ENCODE data around the gene CFAP77.

Gene CFAP77

DNA sequence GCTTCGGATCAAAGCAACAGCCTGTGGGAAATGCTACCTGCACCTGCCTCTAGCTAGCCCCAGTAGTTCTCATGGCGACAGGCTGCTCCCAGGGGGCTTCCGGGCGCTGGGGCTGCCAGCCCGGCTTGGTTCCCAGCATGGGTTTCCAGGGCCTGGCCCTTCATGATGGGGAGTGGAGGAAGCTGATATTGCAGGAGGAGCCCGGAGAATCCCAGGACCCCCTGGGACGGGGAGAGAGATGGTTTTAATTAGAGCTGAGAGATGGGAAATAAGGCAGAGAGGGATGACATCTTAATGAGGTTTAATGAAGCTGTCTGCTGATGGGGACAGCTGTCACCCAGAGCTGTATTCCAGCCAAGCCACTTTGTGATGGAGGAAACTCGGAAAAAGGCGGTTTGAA is 78.6 kb downstream of the CFAP77 start:
- no peak for DNase-seq (ENCODE audit: low read depth in 2 of 2)

DNA sequence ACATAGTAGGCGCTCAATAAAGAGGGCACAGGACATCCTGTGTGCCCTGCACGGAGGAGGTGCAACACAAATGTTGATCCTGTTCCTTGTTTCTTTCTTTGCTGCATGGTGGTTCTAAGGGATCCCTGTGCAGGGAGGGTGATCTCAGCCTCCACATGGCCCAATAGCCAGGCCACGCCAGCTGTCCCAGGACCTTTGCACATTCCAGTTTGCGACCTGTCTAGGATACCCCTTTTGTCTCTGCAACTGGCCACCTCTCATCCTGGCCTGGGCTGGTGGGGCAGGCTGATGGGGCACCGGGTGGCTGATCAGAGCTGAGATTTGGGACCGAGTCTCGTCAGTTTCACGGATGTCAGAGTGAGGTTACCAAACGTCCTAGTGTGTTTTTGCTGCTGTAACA is 79.5 kb downstream of the CFAP77 start:
- DNase-seq (ENCODE audit: low read depth in 2 of 2), result no peak

DNA sequence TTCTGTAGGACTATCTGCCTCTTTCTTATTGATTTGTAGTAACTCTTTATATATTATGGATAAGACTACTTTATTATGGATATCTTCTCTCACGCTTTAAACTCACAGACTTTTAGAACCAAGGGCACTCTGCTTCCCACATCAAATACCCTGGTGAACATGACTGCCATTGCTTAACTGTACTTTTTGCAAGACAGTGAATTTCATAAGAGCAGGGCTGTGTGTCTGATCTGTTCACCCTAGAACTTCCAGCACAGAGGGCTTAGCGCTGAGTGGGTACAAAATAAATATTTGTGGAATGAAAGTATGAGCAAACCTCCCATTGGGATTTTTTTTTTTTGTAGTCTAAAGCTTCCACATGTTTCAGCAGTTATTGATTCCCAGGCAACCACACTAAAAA is 84.8 kb downstream of the CFAP77 start:
- DNase-seq (ENCODE audit: low read depth in 2 of 2), result no peak

GRCh38 chr9:132497731-132498130 is 87.7 kb downstream of the CFAP77 start:
- no peak for DNase-seq (ENCODE audit: low read depth in 2 of 2)

GRCh38 chr9:132498531-132499210 is 88.7 kb downstream of the CFAP77 start:
- DNase-seq (ENCODE audit: low read depth in 2 of 2), result no peak

GRCh38 chr9:132499251-132499650 is 89.2 kb downstream of the CFAP77 start:
- DNase-seq (ENCODE audit: low read depth in 2 of 2), result no peak

DNA sequence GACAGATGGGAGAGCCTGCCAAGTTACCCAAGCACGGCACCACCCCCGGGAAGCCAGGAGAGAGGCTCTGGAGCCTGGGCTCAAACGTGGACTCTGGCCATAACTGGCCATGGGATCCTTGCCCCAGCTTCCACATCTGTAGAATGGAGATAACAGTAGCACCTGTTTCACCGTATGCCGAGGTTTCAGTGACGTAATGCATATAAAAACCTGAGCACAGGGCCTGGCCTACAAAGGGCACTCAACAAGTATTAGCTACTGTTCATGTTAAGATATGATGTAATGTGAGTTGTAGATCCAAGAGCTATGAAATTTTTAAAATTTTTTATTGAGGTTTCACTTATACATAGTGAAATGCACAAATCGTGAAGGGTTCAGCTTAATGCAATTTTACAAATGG is 90.2 kb downstream of the CFAP77 start:
- no peak for DNase-seq (ENCODE audit: low read depth in 2 of 2)

GRCh38 chr9:132502480-132502879 is 92.5 kb downstream of the CFAP77 start:
- DNase-seq (ENCODE audit: low read depth in 2 of 2), result no peak

DNA sequence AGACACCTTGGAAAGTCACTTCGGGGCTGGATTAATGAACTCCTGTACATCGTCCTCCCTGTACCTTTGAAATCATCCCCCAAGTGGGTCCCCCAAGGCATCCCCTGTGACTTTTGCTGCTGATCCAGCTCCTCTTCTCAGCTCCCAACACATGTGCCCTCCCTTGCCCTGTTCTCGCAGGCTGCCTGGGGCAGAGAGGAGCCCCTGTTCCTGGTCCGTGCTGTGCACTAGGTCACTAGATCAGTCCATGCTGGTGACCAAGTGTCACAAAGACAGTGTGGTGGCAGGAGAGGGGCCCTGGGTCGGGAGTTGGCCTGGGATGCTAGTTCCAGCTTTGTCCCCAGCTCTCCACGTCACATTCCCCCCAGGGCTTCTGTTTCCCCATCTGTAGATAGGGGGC is 93.1 kb downstream of the CFAP77 start:
- no peak for DNase-seq (ENCODE audit: low read depth in 2 of 2)

DNA sequence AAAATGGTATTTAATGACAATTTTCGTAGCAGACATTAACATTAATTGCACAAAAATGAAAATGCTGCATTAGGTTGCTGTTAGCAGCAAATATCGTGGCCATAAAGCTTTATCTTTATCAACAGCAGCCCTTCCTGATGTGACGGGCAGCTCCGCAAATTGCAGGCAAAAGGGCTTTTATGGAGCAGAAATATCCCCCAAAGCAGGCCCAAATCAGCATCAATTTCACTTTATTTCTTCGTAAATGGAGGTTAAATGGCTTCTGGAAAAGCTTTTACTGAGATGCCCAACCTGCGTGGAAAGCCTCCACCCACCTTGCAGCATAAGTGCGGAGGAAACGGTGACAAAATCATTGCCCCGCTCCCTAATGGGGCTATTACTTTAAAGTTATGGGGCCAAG is 94.5 kb downstream of the CFAP77 start:
- no peak for DNase-seq (ENCODE audit: low read depth in 2 of 2)

GRCh38 chr9:132505991-132506655 is 96.1 kb downstream of the CFAP77 start:
- no peak for DNase-seq (ENCODE audit: low read depth in 2 of 2)

DNA sequence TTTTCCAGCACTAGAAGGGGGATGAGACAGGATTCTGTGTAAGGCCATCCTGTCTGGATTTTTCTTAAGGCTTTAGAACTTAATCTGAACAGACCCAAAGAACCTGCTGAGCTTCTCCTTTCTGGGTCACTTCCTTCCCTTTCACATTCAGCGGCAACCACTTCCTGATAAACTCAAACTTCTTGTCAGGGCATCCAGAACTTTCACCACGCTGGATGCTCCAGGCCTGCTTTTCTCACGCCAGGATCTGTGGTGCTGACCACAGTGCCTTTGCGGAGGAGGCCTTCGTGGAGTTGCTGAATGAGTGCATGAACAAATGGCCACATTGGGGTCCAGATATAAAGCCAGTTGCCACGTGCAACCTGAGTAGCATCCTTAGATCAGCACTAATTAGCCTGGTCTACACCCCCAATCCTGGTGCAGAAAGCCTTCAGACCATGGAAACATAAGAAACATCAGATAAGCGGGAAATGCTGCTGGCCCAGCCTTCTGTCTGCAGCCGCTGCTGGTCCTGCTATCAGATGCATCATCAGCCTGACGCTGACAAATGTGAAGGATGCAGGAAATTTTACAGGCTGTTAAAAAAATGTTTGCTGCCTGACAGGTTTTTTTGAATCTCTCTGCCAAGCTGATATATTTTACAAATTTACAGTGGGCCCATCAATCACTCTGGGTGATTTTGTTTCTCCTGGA is 97.1 kb downstream of the CFAP77 start:
- DNase-seq (ENCODE audit: low read depth in 2 of 2), result no peak

DNA sequence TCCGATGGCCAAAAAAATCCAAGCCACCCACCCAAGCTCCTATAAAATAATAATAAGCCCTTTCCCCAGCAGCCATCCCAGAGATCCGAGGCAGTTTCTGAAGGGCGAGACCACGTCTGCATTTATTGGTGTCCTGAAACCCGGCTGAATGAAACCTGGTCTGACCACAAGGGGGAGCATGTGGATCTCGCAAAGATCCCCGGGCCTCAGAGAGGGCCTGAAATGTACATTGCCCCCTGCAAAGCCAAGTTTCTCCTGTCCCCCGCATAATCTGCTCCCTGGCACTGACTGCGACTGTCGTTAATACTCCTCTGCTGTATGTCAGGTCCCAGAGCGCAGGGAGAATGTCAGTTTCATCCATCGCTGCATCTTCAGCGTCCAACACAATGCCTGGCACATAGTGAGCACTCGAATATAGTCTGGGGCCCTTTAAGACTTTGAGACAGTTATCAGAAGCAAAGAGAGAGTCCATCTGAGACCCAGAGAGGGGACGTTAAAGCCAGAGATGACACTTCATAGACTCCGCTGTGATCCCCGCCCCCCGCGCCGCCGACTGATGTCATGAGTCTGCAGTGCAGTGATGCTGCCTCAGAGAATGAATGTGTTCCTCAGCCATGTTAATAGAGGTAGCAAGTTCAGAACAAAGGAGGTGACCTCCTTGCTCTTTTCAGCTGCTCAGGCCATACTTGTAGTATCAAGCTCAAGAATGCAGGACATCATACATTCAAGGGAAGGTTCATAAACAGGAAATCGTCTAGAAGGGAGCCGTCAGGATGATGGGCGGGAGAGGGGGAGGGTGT is 97.9 kb downstream of the CFAP77 start:
- peak; percentile 33 to 50 for DNase-seq (ENCODE audit: low read depth in 2 of 2)

DNA sequence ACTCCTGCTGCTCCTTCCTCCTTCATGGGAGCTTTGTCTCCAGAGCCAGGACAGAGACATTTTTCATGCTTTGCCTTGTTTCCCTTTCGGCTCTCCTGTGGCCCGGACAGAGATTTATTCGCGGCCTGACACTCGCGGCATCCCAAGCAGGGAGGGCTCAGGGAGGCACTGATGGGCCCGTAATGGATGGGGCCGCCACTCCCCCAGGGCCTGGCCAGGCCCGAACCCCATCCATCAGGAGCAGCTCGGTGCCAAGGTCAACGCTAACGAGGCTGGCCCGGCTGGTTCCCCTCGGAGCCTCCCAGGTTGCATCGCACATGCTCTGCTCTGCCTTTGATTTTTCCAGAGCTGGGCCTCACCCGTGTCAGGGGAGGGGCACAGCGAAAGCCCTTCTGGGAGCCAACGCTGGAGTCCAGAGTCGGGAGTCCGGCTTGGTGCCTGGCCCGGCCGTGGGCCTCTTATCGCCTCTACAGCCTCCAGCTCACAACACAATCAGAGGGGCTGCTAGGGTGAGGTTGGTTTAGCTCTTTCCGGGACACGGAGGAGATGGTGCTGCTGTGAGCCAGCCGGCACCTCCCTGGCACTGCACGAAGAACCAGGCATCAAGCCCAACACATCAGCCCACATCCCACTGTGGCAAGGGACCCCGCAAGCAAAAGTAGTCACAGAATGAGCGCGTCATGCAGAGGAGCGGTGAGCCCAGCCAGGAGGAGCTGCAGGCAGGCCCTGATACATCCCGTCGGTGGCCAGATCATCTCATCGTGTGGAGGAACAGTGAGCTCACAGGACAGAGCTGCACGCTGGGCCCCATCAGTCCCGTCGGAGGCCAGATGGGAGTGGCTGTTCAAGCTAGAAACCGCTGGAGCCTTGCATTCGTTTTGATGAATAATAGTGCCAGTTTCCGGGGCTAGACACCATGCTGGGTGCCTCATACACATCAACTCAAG is 100.2 kb downstream of the CFAP77 start:
- DNase-seq (ENCODE audit: low read depth in 2 of 2), result no peak

DNA sequence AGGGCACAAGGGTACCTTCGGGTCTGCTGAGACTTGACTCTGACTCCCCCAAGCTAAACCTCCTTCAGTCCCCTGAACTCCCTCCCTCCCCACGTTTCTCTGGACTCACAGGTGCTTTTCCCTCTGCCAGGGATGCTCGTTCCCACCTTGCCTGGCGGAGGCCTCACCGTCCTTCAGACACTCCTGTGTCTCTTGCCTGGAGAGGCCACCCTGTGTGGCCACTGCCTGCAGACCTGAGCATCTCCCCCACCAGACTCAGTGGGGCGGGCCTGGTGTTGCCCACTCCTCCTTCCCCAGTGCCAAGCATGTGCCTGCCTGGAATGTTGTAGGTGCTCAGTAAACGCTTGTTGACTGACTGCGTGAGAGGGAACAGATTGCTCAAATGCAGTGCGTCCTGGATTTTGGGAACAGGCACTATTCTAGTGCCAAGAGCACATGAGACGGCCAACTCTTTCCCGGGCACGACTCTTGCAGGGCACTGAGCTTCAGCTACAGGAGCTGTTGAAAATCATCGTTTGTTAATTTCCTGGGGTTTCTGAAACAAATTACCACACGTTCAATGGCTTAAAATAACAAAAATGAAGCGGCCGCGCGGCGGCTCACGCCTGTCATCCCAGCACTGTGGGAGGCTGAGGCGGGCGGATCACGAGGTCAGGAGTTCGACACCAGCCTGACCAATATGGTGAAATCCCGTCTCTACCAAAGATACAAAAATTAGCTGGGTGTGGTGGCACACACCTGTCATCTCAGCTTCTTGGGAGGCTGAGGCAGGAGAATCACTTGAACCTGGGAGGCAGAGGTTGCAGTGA is 101.4 kb downstream of the CFAP77 start:
- DNase-seq (ENCODE audit: low read depth in 2 of 2), result no peak

GRCh38 chr9:132513416-132513815 is 103.4 kb downstream of the CFAP77 start:
- no peak for DNase-seq (ENCODE audit: low read depth in 2 of 2)

DNA sequence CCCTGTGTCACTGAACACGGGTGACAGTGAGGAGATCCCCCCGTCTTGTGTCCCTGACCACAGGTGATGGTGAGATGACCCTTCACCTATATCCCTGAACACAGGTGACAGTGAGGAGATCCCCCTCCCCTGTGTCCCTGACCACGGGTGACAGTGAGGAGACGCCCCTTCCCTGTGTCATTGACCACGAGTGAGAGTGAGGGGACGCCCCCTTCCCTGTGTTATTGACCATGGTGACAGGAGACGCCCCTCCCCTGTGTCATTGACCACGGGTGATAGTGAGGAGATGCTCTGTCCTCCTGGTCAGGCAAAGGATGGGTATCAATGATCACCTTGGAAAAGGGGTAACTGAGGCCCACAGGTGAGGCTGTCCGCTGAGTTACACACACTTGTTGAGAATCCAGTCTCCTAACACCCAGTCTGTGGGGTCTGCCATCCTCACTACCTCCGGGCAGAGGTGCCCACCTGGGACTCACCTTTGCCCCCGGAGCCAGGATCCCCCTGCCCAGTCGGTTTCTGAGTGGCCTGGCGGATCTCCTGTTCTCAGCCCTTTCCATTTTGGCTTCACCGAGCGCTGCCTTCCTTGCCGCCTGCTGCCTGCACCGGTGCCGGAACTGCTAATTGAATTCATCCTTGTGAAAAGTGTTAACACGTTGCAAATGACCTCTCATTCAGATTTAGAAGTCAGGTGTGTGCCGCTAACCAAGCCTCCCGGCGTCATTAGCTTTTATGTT is 104.2 kb downstream of the CFAP77 start:
- no peak for DNase-seq (ENCODE audit: low read depth in 2 of 2)

DNA sequence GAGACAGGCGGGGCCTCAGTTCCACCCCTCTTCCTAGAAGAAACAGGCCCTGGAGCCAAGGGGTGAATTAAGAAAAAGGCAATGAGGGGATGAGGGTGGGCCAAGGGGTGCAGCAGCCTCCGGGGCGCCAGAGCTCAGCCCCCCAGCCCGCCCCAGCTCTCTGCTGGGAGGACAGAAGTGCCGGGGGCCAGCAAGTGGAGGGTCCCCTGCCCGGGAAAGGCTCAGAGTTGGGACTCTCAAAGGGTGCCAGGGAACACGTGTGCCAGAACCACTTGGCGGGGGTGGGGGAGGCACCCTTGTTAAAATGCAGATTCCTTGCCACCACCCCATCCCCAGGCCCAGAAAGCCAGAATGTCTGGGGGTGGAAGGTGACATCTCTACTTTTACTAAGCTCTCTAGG is 104.8 kb downstream of the CFAP77 start:
- DNase-seq (ENCODE audit: low read depth in 2 of 2), result no peak

DNA sequence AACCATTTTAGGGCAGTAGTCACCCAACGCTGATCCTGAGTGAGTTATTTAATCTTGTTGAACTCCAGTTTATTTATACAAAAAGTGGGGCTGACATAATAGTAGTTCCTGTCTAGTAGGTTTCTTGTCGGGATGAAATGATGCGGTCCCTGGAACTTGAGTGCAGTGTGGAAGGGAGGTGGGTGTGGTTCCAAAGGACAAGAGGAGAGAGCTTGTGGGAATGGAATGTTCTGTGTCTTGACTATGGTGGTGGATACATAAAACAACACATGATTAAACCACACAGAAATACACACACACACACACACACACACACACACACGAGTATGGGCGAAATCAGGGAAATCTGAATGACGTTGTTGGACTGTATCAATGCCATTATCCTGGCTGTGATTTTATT is 106.3 kb downstream of the CFAP77 start:
- no peak for DNase-seq (ENCODE audit: low read depth in 2 of 2)

- no peak for DNase-seq (ENCODE audit: low read depth in 2 of 2)
Measured at GRCh38 chr9:132516911-132517310, 106.9 kb downstream of the CFAP77 start.

All from stimulated activated CD4-positive, alpha-beta T cell treated with anti-CD3 and anti-CD28 coated beads, Interleukin-15, amount 100 ng/mL, for 48 hours (primary cell).